NCI-H187 treated with DMSO at 0.1 percent for 48 hours (cell line): Measurements from ENCODE around the gene CLCN5.
A peak's percentile ranks its signal among the peaks of the same experiment; 100 is the strongest.
"Not testable (repeated sequence)": the region's sequence is repeated elsewhere in the genome, so short reads cannot be mapped to it uniquely, and the experiment has no call there.

Experiments
- DNase-seq: peaks from one replicate; lab custom pipeline; 2025; lab: John Stamatoyannopoulos, UW

Gene CLCN5

GRCh38 chrX:49996474-49996873 lies 74.1 kb downstream of the CLCN5 start:
- DNase-seq, result no peak

- DNase-seq, result no peak
These were observed 76.7 kb downstream of the CLCN5 start for GRCh38 chrX:49999087-49999486.

- no peak for DNase-seq
These were observed 78.6 kb downstream of the CLCN5 start for GRCh38 chrX:50000937-50001542.

GRCh38 chrX:50002067-50002714 lies 79.8 kb downstream of the CLCN5 start:
- DNase-seq, result no peak

- no peak for DNase-seq
These were observed 81.1 kb downstream of the CLCN5 start for GRCh38 chrX:50003467-50003866.

GRCh38 chrX:50003927-50004326 lies 81.5 kb downstream of the CLCN5 start:
- no peak for DNase-seq

GRCh38 chrX:50025591-50025990 lies 103.2 kb downstream of the CLCN5 start:
- not testable (repeated sequence) for DNase-seq

- DNase-seq, result no peak
These were observed 112.7 kb downstream of the CLCN5 start for GRCh38 chrX:50035126-50035525.

- no peak for DNase-seq
These were observed 114.0 kb downstream of the CLCN5 start for GRCh38 chrX:50036426-50036825.

GRCh38 chrX:50045823-50046222 lies 123.4 kb downstream of the CLCN5 start:
- no peak for DNase-seq

- no peak for DNase-seq
These were observed 126.8 kb downstream of the CLCN5 start for GRCh38 chrX:50049228-50049627.

GRCh38 chrX:50054147-50054546 lies 131.8 kb downstream of the CLCN5 start:
- DNase-seq, result no peak

- no peak for DNase-seq
These were observed 144.0 kb downstream of the CLCN5 start for GRCh38 chrX:50066318-50066937.

GRCh38 chrX:50067435-50068284 lies 145.3 kb downstream of the CLCN5 start:
- peak; percentile 12 for DNase-seq

- no peak for DNase-seq
These were observed 145.8 kb downstream of the CLCN5 start for GRCh38 chrX:50068285-50068563.

- no peak for DNase-seq
These were observed 146.5 kb downstream of the CLCN5 start for GRCh38 chrX:50068893-50069292.

GRCh38 chrX:50071494-50071893 lies 149.1 kb downstream of the CLCN5 start:
- DNase-seq, result no peak

- no peak for DNase-seq
These were observed 149.7 kb downstream of the CLCN5 start for GRCh38 chrX:50072110-50072509.

- DNase-seq, result no peak
These were observed 151.2 kb downstream of the CLCN5 start for GRCh38 chrX:50073601-50074000.

GRCh38 chrX:50075630-50076339 lies 153.4 kb downstream of the CLCN5 start:
- DNase-seq, result no peak

- DNase-seq, result no peak
These were observed 159.0 kb downstream of the CLCN5 start for GRCh38 chrX:50081282-50081889.

- no peak for DNase-seq
These were observed 160.3 kb downstream of the CLCN5 start for GRCh38 chrX:50082741-50083140.
